H1 (cell line): ENCODE results near the gene HLA-C. TPM values are rescaled to one million over a fixed set of nuclear protein-coding genes. Genes with fewer than 3 reads are reported as not detected.

ENCODE experiments used
- CTCF ChIA-PET: fragments of 300-600 bp; sonication (Branson Sonifier 250); formaldehyde crosslinking; loops from one replicate; lab custom pipeline; 2021; ENCODE audit not compliant: partially characterized antibody; lab: Charles Lee
- POLR2A ChIA-PET: fragments of 300-600 bp; sonication (Branson Sonifier 250); formaldehyde crosslinking; loops from one replicate; lab custom pipeline; 2021; ENCODE audit warnings: inconsistent platforms; ENCODE audit not compliant: partially characterized antibody; lab: Charles Lee
- DNase-seq, 2 experiments: peaks; one replicate each; pipeline versions ENCODE4 v3.0.0 to v3.0.0-alpha.2; 2010 to 2022; ENCODE audit warnings: low spot score in 2 of 2, low read depth in 1 of 2, mixed read lengths in 1 of 2
- FAIRE-seq: peaks from 2 replicates; lab custom pipeline; 2011; peaks lifted over from hg19 to GRCh38; lab: Jason Lieb, UNC
- H2AFZ ChIP-seq: 2 replicates; pipeline ENCODE4 v1.8.1; 2012; ENCODE audit warnings: low read length, inconsistent platforms
- H2AK5ac ChIP-seq: 2 replicates; pipeline ENCODE4 v1.6.1; 2013; ENCODE audit warnings: low read depth, low read length
- H2BK120ac ChIP-seq: replicated peaks from 2 replicates; pipeline ENCODE3; 2013; ENCODE audit warnings: low read depth, low read length, inconsistent platforms
- H2BK12ac ChIP-seq: 2 replicates; pipeline ENCODE4 v1.6.1; 2013; ENCODE audit warnings: low read depth, low read length
- H2BK15ac ChIP-seq: 2 replicates; pipeline ENCODE4 v1.6.1; 2013; ENCODE audit warnings: low read length
- H2BK20ac ChIP-seq: 2 replicates; pipeline ENCODE4 v1.6.1; 2013; ENCODE audit warnings: low read length
- H2BK5ac ChIP-seq: 2 replicates; pipeline ENCODE4 v1.6.1; 2013; ENCODE audit warnings: low read depth, low read length
- H3K14ac ChIP-seq: 2 replicates; pipeline ENCODE4 v1.6.1; 2013; ENCODE audit warnings: inconsistent platforms; ENCODE audit not compliant: insufficient read length
- H3K18ac ChIP-seq: 2 replicates; pipeline ENCODE4 v1.6.1; 2013; ENCODE audit warnings: low read length; ENCODE audit errors: extremely low read depth
- H3K23ac ChIP-seq: 2 replicates; pipeline ENCODE4 v1.6.1; 2013; ENCODE audit warnings: inconsistent platforms; ENCODE audit not compliant: insufficient read length
- H3K23me2 ChIP-seq: 2 replicates; pipeline ENCODE4 v1.6.1; 2013; ENCODE audit warnings: low read depth, low read length
- H3K27ac ChIP-seq: 2 replicates; pipeline ENCODE4 v1.6.1; 2011; ENCODE audit warnings: low read depth, low read length, inconsistent platforms
- H3K27me3 ChIP-seq, 4 experiments: replicated peaks in 1 of 4; 1 replicate in 1 of 4; 2 replicates in 3 of 4; pipeline versions ENCODE4 v1.6.1 to v1.8.1; 2011 to 2013; ENCODE audit warnings: low read length in 3 of 4, mild to moderate bottlenecking in 3 of 4, inconsistent platforms in 2 of 4, mixed read lengths in 2 of 4, moderate library complexity in 1 of 4; ENCODE audit not compliant: control insufficient read depth in 3 of 4, insufficient read depth in 3 of 4; ENCODE audit errors: extremely low read depth in 1 of 4
- H3K36me3 ChIP-seq, 4 experiments: 2 replicates each; pipeline versions ENCODE4 v1.6.1 to v1.8.1; 2011 to 2013; ENCODE audit warnings: mild to moderate bottlenecking in 4 of 4, low read length in 3 of 4, moderate library complexity in 2 of 4, control low read depth in 1 of 4, inconsistent platforms in 1 of 4; ENCODE audit not compliant: insufficient read depth in 4 of 4, control insufficient read depth in 2 of 4
- H3K4ac ChIP-seq: replicated peaks from 2 replicates; pipeline ENCODE3; 2013; ENCODE audit warnings: low read length, low read depth, mixed read lengths, inconsistent platforms; ENCODE audit not compliant: insufficient read length
- H3K4me1 ChIP-seq, 4 experiments: replicated peaks in 1 of 4; 1 replicate in 1 of 4; 2 replicates in 3 of 4; pipeline versions ENCODE4 v1.6.1 to v1.8.1; 2011 to 2013; ENCODE audit warnings: low read length in 3 of 4, inconsistent platforms in 2 of 4, mixed read lengths in 1 of 4; ENCODE audit not compliant: insufficient read depth in 4 of 4, control insufficient read depth in 3 of 4
- H3K4me2 ChIP-seq, 2 experiments: 2 replicates each; pipeline versions ENCODE4 v1.6.1 to v1.8.1; 2011 to 2013; ENCODE audit warnings: low read depth in 2 of 2, low read length in 2 of 2, control low read depth in 1 of 2, inconsistent platforms in 1 of 2, mild to moderate bottlenecking in 1 of 2; ENCODE audit not compliant: insufficient read depth in 1 of 2
- H3K4me3 ChIP-seq, 4 experiments: fragments of 200-600, 300-600 bp in 1 of 4; sonication (generic), shearing (Covaris generic), sonication (Bioruptor Twin) in 1 of 4; 2 replicates each; pipeline versions ENCODE4 v1.5.1 to v1.8.1; 2011 to 2016; ENCODE audit warnings: low read length in 4 of 4, low read depth in 3 of 4, control low read depth in 2 of 4, inconsistent platforms in 2 of 4, mild to moderate bottlenecking in 2 of 4, mixed read lengths in 1 of 4, moderate library complexity in 1 of 4; ENCODE audit not compliant: insufficient read depth in 2 of 4; ENCODE audit errors: extremely low read depth in 1 of 4
- H3K56ac ChIP-seq: replicated peaks from 2 replicates; pipeline ENCODE3; 2013; ENCODE audit warnings: low read depth, mild to moderate bottlenecking, mixed read lengths, low read length, inconsistent platforms; ENCODE audit not compliant: insufficient read length
- H3K79me1 ChIP-seq: 2 replicates; pipeline ENCODE4 v1.6.1; 2013; ENCODE audit warnings: low read depth, low read length, control low read depth
- H3K79me2 ChIP-seq, 2 experiments: 2 replicates each; pipeline versions ENCODE4 v1.6.1 to v1.8.1; 2012 to 2013; ENCODE audit warnings: low read length in 2 of 2, mild to moderate bottlenecking in 2 of 2, inconsistent platforms in 1 of 2; ENCODE audit not compliant: insufficient read depth in 2 of 2, control insufficient read depth in 1 of 2
- H3K9ac ChIP-seq, 4 experiments: replicated peaks in 1 of 4; 1 replicate in 1 of 4; 2 replicates in 3 of 4; pipeline versions ENCODE4 v1.6.1 to v1.8.1; 2011 to 2013; ENCODE audit warnings: low read depth in 3 of 4, low read length in 3 of 4, control low read depth in 2 of 4, mild to moderate bottlenecking in 2 of 4, moderate library complexity in 2 of 4, inconsistent platforms in 1 of 4; ENCODE audit errors: extremely low read depth in 1 of 4
- H3K9me3 ChIP-seq, 2 experiments: 2 replicates each; pipeline versions ENCODE4 v1.6.1 to v1.8.1; 2012 to 2013; ENCODE audit warnings: mild to moderate bottlenecking in 2 of 2, moderate library complexity in 2 of 2, control low read depth in 1 of 2, inconsistent platforms in 1 of 2, low read depth in 1 of 2, low read length in 1 of 2, mixed read lengths in 1 of 2; ENCODE audit not compliant: insufficient read depth in 2 of 2
- H4K20me1 ChIP-seq, 2 experiments: replicated peaks in 1 of 2; 2 replicates each; pipeline versions ENCODE3 to v1.8.1; 2011 to 2013; ENCODE audit warnings: inconsistent platforms in 2 of 2, low read length in 2 of 2, mild to moderate bottlenecking in 1 of 2; ENCODE audit not compliant: insufficient read depth in 2 of 2, control insufficient read depth in 1 of 2
- H4K5ac ChIP-seq: 2 replicates; pipeline ENCODE4 v1.6.1; 2013; ENCODE audit warnings: low read length, low read depth, mixed read lengths, inconsistent platforms; ENCODE audit not compliant: insufficient read length
- H4K8ac ChIP-seq: 2 replicates; pipeline ENCODE4 v1.8.0; 2013; ENCODE audit warnings: mild to moderate bottlenecking, moderate library complexity, low read length, inconsistent platforms; ENCODE audit not compliant: insufficient read depth; ENCODE audit errors: extremely low read depth
- H4K91ac ChIP-seq: replicated peaks from 2 replicates; pipeline ENCODE3; 2013; ENCODE audit warnings: low read length, mixed read lengths, inconsistent platforms; ENCODE audit not compliant: insufficient read length
- HDAC2 ChIP-seq, 2 experiments: fragments of 300-600 bp in 1 of 2; sonication (generic) in 1 of 2; IDR thresholded peaks; 2 replicates each; pipeline ENCODE4 v1.6.1; 2011 to 2012; ENCODE audit warnings: low read depth in 2 of 2, low read length in 2 of 2, mild to moderate bottlenecking in 2 of 2, moderate library complexity in 2 of 2, borderline replicate concordance in 1 of 2, inconsistent platforms in 1 of 2
- JUN ChIP-seq: IDR thresholded peaks from 2 replicates; pipeline ENCODE4 v1.6.1; 2011; ENCODE audit warnings: low read depth, mild to moderate bottlenecking, improper control_type of control experiment, low read length
- RAD21 ChIP-seq, 2 experiments: IDR thresholded peaks in 1 of 2; conservative IDR thresholded peaks in 1 of 2; 2 replicates each; pipeline ENCODE4 v1.6.1; 2011; ENCODE audit warnings: low read depth in 2 of 2, low read length in 2 of 2, improper control_type of control experiment in 1 of 2, inconsistent platforms in 1 of 2, mild to moderate bottlenecking in 1 of 2, moderate library complexity in 1 of 2
- RBBP5 ChIP-seq: IDR thresholded peaks from 2 replicates; pipeline ENCODE4 v1.7.1; 2012; ENCODE audit warnings: low read depth, mild to moderate bottlenecking, inconsistent platforms, low read length, moderate library complexity, borderline replicate concordance
- SIX5 ChIP-seq: IDR thresholded peaks from 2 replicates; pipeline ENCODE4 v1.6.1; 2011; ENCODE audit warnings: mild to moderate bottlenecking, low read depth, low read length
- SRF ChIP-seq: IDR thresholded peaks from 2 replicates; pipeline ENCODE4 v1.6.1; 2011; ENCODE audit warnings: mild to moderate bottlenecking, low read depth, low read length, moderate library complexity
- WGBS, 2 experiments: shearing (Covaris generic) in 1 of 2; methylation state at CpG; one replicate each; pipeline versions ENCODE4 v1.1.6 to v1.1.7; 2013 to 2015; ENCODE audit warnings: low lambda C conversion rate in 2 of 2, mixed read lengths in 2 of 2, inconsistent platforms in 1 of 2, low coverage in 1 of 2, missing lambda C conversion rate in 1 of 2; ENCODE audit not compliant: insufficient replicate concordance in 2 of 2, insufficient coverage in 1 of 2, insufficient read length in 1 of 2; ENCODE audit errors: extremely low coverage in 1 of 2, missing lambda C conversion rate in 1 of 2; 5-methylcytosine and 5-hydroxymethylcytosine counted together
- polyA plus RNA-seq, 7 experiments: library from polyadenylated mRNA; depleted of rRNA in 3 of 7; stranded (reverse) in 5 of 7; unstranded in 2 of 7; fragments of >200 nt in 5 of 7; fragments of 200-250 nt in 2 of 7; gene quantifications; 1 replicate in 5 of 7; 2 replicates in 1 of 7; 4 replicates in 1 of 7; pipeline versions ENCODE4 v1.2.1 to v1.2.3, GENCODE V29; 2011 to 2013; ENCODE audit warnings: missing spikeins in 2 of 7, mixed read lengths in 2 of 7
- total RNA-seq: library from RNA; stranded (reverse); fragmentation: NEBNext Ultra II Directional; extraction: Animal tissue kit (Norgen Biotek cat#: 25700); gene quantifications from 2 replicates; pipeline ENCODE4 v1.2.1, GENCODE V29; 2021
- TF ChIP-seq, protein P1 (sequence below): IDR thresholded peaks from 2 replicates; pipeline ENCODE4 v1.6.1; 2012; ENCODE audit warnings: inconsistent platforms

HLA-C gene
- total and polyA plus RNA-seq, 2 of the 8 experiments (the other 6 are each of a cell fraction or from before 2014, with no cell fraction given) = 245 to 360 TPM

DNA sequence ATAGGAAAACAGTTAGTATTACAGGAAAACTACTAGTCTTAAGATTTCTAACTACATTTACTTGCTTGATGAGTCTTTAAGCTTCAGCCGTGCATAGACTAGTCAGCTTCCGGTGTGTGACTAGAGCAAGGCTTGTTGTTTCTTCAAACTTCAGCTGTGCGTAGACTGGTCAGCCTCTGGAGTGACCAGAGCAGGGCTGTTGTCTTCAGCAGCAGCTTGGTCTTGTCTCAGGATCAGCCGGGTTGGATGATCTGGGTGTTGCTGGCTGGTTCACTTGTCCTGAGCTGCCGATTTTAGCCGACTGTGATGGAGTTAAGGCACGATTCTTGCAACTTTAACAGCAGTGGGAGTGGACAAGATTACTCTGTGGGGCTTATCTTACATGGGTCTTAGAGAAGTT lies 44.7 kb downstream of the HLA-C start:
- Histone ChIP-seq H3K18ac (no peak overlapping the region), H4K8ac (no peak overlapping the region; the same call in 1 of the 2 replicates), H3K79me1 (no peaks in the 10 kb centered on the region), H3K23me2 (no peaks in the 10 kb centered on the region)
- TF ChIP-seq RBBP5 (no peak), SRF (no peak), RAD21 (IDR thresholded peaks at IDR 0.05 in 1 of 2, conservative IDR thresholded peaks at IDR 0.05 in 1 of 2; ENCODE audit: low read depth in 2 of 2, low read length in 2 of 2) (no peak), JUN (no peak), SIX5 (no peak), HDAC2 (IDR thresholded peaks at IDR 0.05; ENCODE audit: borderline replicate concordance in 1 of 2, low read depth in 2 of 2, low read length in 2 of 2) (no peak)
- TF ChIP-seq, protein P1, sequence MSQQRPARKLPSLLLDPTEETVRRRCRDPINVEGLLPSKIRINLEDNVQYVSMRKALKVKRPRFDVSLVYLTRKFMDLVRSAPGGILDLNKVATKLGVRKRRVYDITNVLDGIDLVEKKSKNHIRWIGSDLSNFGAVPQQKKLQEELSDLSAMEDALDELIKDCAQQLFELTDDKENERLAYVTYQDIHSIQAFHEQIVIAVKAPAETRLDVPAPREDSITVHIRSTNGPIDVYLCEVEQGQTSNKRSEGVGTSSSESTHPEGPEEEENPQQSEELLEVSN = no peak
- TF ChIP-seq, all 59 proteins: peak for 0
- H3K23ac ChIP-seq = no peak overlapping the region
- H4K20me1 ChIP-seq = no peaks in the 10 kb centered on the region
- H2BK15ac ChIP-seq = no peak overlapping the region
- H2BK20ac ChIP-seq = no peak overlapping the region
- H2AFZ ChIP-seq = no peak overlapping the region
- H3K79me2 ChIP-seq = no peaks in the 10 kb centered on the region
- no peaks in the 10 kb centered on the region for H3K36me3 ChIP-seq
- 78% methylated on average over 7 of the region's 7 CpGs; no CpG with 5 or more reads in 1 of the 2 experiments for WGBS, 2 experiments
- no peak overlapping the region for H3K9ac ChIP-seq
- H3K56ac ChIP-seq = no peak overlapping the region
- no peaks in the 10 kb centered on the region for H3K4me1 ChIP-seq
- H2BK120ac ChIP-seq = no peak overlapping the region
- no peak overlapping the region for H2BK12ac ChIP-seq
- no peak overlapping the region for H3K4ac ChIP-seq
- ChIA-PET POLR2A (interaction anchor here (0.6 to 1.3 kb wide), 3 partner anchors 11 to 420 kb away, joined by 3 read pairs; no protein-coding TSS in a partner anchor), CTCF (interaction anchor here (0.6 to 2.0 kb wide), 3 partner anchors 17 to 90 kb away, joined by 3 to 5 read pairs (median 3); no protein-coding TSS in a partner anchor)
- H2BK5ac ChIP-seq = no peak overlapping the region
- H3K27ac ChIP-seq = no peak overlapping the region
- no peak overlapping the region for H3K4me3 ChIP-seq
- FAIRE-seq = no peak
- H2AK5ac ChIP-seq = no peak overlapping the region
- no peaks in the 10 kb centered on the region for H3K27me3 ChIP-seq
- no peak overlapping the region for H3K14ac ChIP-seq
- no peak for DNase-seq
- no peak overlapping the region for H4K5ac ChIP-seq
- H3K4me2 ChIP-seq = no peak overlapping the region
- H3K9me3 ChIP-seq = no peaks in the 10 kb centered on the region
- no peak overlapping the region for H4K91ac ChIP-seq
